ENCODE results near the gene CD300LF. TPM values are rescaled to one million over a fixed set of nuclear protein-coding genes. Genes with fewer than 3 reads are reported as not detected.
A peak's percentile ranks its signal among the peaks of the same experiment; 100 is the strongest.

The CD300LF gene
- total RNA-seq, 1 donor from 2014 or later = 0.40 TPM

DNA sequence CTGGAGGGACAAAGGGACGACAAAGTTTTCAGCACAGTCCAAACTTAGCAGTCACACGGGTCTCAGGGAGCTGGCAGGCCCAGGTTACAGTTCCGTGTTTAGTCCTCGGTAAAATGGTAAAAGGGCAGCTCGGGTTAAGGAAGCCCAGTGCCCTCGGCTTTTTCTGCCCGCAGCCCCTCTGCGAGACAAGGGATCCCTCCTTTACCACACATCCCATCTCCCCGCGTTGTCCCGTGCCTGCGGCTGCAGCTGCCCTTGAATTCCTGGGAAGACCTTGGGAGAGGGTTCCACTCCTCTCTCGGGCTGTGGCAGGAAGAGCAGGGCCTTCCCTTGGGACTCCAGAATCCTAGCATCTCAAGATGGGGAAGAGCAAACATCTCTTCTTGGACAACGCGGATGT, 17.1 kb upstream of the CD300LF start:
- no peak for ATAC-seq

DNA sequence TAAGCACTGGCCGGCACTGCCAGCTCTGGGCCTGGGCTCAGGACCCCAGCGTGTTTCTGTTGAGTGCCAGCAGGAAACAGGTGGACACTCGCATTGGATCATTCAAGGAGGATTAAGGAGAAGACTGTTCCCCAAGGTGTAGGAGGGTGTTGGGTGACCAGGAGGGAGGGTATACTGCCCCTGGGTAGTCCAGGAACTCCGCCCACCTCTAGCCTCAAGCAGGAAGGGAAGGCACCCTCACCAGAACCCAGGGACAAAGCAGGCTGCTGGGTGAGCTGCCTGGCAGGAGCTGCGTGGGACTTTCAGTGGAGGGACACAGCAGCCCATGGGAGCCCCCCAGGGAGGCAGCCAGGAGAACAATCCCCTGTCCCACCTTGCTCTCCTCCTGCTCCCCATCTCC, 16.6 kb upstream of the CD300LF start:
- ATAC-seq = no peak

DNA sequence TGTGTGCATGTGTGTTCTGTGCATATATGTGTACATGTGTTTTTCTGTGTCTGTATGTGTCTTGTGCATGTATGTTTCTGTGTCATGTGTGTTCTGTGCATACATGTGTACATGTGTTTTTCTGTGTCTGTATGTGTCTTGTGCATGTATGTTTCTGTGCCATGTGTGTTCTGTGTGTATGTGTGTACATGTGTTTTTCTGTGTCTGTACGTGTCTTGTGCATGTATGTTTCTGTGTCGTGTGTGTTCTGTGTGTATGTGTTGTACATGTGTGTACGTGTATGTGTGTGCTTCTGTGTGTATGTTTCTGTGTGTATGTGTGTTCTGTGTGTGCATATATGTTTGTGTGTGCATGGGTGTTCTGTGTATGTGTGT, 16.0 kb upstream of the CD300LF start:
- no peak for ATAC-seq

DNA sequence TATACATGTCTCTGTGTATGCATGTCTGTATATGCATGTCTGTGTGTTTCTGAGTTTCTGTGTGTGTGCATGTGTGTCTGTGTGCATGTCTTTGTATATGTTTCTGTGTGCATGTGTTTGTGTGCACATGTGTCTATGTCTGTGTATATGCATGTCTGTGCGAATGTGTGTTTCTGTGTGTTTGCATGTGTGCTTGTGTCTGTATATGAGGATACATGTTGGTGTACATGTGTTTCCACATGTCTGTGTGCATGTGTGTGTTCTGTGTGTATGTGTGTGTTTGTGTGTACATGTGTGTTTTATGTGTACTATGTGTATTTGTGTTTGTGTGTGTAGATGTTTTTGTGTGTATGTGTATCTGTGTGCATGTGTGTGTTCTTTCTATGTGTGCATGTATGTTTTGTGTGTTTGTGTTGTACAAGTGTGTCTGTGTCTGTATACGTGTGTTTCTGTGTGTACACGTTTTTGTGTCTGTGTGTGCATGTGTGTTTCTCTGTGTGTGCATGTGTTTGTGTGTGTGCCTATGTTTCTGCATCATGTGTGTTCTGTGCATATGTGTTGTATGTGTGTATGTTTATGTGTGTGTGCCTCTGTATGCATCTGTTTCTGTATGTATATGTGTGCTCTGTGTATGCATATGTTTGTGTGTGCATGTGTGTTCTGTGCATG, 15.4 kb upstream of the CD300LF start:
- ATAC-seq = no peak

DNA sequence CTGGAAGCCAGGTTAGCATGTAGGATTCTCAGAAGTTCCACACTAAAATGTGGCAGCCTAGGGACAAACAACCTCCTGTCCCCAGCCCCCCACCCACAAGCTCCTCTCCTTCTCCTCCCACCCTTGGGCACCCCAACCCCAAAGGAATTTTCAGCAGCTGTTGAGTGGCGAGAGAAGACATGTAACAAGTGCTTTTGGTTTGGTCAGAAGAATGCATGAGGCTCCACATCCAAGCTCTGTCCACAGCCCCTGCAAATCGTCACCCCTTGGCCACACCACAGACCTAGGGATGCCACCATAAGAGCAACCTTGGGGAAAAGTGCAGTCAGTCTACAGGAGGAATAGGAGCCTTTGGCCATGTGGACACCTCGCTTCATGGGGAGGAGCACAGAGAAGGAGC, 12.4 kb upstream of the CD300LF start:
- ATAC-seq = no peak

DNA sequence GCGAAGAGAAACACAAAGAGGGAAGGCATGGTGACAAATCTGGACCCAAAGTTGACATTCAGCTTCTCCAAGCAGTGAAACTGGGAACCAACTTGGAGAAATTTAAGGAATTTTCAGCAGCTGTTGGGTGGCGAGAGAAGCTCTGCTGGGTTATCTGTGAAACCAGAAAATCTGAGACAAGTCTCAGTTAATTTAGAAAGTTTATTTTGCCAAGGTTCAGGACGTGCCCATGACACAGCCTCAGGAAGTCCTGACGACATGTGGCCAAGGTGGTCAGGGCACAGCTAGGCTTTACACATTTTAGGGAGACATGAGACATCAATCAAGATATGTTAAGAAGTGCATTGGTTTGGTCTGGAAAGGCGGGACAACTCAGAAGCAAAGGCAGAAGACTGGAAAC, 11.2 kb upstream of the CD300LF start:
- no peak for ATAC-seq

DNA sequence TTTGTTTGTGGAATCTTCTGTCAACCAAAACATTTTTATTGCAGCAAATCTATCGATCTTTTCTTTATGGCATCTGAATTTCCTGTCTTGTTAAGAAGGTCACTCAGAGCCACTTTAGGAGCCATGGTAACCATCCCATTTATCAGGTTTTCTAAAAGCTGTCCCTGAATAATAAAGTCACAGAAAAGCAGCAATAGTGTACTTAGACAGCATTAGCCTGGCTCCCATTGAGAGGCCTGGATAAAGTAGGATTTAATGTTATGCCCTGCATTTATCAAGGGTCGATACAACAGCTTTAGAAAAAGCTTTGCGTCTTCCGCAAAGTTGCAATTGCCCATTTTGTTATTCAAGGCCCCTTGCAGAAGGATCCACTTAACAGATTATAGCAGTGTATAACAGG, 10.1 kb upstream of the CD300LF start:
- ATAC-seq = no peak

DNA sequence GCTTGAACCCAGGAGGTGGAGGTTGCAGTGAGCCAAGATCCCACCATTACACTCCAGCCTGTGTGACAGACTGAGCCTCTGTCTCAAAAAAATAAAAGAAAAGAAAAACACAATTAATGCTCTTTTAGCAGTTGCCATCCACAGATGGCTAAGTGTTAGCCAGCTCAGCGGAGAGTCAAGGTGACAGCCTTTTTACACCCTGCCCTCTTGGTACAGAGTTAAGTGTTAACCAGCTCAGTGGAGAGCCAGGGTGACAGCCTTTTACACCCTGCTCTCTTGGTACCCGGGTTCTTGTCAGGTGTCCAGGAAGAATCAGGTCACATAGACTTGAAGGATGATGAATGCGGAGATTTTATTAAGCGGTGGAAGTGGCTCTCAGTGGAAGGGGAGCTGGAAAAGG, 7.8 kb upstream of the CD300LF start:
- ATAC-seq = no peak

DNA sequence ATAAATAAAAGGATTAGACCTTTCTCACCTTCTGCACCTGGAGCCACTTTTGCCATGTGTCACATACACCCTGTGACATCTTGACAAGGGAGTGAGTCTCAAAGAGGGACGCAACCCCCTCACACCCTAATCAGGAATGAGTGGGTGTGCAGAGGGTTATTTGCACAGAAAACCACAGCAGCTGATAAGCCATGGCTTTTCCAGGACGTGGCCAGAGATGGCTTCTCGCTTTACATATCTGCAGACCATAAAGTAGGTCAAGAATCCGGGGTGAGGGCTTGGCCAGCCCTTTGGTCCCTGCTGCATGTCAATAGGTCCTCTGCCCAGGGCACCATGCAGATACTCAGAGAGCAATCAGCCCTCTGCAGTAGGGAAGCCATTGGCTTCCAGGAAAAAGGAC, 2.4 kb upstream of the CD300LF start:
- no peak for ATAC-seq

DNA sequence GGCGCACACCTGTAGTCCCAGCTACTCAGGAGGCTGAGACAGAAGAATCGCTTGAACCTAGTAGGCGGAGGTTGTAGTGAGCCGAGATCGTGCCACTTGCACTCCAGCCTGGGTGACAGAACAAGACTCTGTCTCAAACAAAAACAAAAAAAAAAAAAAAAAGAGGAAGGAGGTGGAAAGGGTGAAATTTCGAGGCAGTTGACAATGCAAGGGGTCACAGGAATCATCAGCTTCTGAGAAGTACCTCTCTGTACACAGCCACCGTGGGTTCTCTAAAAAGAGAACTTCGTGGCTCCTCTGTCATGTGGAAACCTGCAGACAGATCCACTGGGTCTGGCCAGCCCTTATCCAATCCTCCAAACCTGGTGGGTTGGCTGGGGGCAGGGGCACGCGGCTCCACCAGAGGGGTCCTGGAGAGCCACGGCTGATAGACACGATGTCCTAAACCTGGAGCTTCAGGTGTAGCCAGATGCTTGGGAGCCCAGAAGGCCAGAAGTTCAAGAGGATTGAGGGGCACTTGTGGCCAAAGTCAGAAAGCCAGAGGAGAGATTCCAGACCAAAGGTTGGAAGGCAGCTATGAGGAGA, 540 bp upstream of the CD300LF start:
- no peak for ATAC-seq

DNA sequence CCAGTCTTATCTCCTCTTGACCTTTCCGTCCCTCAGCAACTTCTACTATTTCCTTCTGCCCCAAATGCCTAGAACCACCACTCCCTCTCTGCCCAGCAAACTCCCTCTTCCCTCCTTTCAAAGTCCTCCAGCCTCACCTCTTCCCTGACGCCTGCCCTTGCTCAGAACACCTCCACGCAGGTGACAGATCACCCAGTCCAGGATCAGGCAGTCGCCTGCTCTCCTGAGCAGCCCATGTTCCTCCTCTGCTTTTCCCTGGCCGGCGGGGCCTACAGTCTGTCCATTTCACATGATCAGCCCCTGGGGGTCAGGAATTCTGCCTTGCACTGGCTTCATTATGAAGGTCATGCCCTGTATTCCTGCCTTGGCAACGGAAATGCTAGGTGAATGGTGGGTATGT, 422 bp downstream of the CD300LF start:
- ATAC-seq = no peak

DNA sequence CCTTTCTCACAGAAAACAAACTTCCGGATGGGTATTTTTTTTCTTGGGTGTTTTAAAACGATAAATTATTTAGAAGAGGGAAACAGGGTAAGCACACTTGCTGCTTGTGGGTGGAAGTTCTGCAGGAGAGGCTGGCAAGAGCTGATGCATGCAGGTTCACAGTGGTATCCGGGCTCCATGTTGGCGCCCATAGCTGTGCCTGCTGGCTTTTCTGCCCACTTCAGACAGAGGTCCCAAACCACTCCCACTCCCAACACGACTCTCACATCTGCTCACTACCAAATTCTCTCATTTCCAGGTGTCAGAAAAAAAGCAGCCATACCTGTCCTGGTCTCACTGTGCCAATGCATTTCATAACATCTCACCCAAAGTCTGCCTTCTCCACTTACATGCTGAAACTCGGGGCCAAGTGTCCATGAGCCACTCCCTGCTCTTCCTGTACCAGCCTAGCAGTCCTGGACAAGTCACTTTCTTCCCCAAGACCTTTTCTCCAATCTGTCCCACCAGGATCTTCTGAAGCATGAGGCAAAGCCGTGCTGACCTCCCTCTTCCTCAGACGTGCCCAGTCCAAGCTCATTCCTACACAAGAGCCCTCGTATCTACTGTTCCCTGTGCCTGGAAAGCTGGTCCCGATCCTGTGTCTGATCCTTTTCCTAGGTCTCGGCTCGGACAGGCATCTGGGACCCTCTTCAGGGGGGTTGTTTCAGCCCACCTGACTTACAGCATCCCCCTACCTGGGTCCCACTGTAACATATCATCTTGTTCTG, 1.5 kb downstream of the CD300LF start:
- no peak for ATAC-seq

DNA sequence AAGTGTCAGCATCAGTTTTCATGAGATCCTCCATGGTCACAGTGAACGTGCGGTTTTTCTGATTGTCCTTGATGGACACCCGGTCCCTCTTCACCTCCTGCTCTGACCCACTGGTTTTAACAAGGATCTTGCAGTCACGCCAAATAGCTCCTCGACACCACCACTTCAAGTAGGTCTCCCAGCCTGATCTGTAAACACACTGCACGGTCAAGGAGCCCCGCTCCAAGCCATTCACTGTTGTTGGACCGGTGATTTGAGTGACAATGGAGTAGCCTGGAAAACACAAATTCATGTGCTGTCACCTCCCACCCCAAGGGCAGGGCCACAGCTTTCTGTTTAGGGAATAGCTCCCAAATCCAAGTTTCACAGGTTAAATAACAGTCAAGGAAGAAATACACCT, 8.2 kb downstream of the CD300LF start:
- ATAC-seq = no peak

DNA sequence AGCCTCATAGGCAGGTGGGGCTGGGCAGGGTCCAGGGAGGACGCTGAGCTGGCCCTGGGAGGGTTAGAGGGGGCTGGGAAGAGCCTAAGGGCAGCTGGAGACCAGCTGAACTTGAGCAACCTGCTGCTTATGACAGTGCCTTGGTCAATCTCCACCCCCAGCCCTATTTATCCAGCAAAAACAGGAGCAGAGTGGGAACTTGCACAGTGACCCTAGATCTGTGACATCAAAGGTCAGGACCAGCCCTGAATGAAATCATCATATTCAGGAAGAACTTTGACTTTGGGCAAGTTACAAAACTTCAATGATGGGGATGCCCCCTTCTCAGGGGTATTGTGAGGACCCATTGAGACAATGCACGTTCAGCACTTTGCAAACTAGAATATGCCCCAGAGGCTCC, 9.4 kb downstream of the CD300LF start:
- ATAC-seq = no peak

DNA sequence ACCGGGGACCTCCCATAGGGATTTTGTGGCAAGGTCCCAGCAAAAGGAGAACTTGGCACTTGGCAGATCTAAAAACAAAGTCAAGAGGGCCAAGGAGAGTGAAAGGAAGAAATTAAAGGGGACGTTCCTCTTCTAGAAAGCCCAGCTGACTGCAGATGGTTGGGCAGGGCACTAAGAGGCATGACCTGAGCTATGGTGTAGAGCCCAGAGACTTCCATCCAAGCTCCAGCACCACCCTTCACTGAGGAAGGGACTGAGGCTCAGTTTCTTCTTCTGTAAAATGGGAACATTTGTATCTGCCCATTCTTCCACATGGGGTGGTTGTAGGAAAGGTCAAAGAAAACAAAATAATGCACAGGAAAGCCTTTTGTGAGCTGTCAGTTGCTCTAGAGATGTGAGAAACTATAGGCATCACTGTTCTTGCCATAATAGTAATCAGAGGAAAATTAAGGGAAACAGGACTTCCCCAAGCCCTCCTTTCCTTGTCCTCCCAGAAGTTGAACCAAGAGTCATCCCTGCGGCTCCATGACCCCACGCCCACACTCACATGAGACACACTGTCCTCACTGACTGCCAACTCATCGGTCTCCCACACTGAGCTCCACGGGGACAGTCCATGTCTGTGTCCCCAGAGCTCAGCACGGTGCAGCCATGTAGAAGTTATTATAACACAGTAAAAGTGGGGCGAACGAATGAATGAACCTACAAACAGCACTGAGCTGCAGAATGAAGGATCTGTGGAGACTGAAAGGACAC, 10.4 kb downstream of the CD300LF start:
- no peak for ATAC-seq

DNA sequence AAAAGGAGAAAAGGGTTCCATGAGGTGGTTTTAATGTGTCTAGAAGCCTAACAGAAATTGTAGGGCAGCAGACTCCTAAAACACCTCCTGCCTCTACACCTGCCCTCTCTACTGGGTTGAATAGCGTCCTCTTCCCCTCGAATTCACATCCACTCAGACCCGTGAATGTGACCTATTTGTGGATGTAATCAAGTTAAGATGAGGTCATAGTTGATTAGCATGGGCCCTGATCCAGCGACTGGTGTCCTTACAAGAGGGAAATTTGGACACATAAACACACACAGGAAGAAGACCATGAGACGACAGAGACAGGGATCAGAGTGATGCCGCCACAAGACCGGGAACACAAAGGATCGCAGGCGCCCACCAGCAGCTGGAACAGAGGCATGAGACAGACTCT, 13.5 kb downstream of the CD300LF start:
- ATAC-seq = no peak

DNA sequence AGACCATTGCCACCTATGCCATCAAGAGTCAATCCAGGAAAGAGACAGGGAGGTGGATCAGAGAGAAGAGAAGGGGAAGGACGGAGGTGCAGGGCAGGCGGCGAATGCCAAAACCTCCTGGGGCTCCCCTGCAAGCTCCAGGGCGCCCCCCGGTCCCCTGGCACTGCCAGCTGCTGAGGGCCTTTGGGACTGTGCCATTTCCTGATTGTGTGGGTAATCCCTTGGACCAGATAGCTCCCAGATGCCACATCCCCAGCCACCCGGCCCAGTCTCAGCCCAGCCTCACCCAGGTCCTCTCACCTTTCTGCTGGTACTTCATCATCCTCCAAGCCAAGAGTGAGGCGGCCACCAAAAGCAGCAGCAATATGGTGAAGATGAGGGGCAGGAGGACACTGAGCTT, 14.7 kb downstream of the CD300LF start:
- no peak for ATAC-seq

DNA sequence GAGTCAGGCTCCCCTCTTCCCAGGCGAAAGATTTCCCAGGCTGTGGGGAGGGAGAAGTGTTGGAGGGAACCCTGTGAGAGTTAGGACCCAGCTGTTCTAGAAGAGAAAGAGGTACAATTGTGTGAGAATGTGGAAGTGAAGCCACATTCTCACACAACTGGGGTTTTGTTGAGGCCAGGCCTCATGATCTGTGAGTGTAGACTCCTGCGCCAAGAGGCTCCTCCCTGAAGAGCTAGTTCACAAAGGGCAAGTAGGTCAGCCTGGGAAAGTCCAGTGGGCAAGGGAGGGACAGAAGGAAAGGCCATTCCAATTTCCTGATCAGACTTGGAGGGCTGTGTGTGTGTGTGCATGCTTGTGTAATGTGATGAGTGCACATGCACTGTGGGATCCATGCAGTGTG, 15.2 kb downstream of the CD300LF start:
- ATAC-seq = no peak

DNA sequence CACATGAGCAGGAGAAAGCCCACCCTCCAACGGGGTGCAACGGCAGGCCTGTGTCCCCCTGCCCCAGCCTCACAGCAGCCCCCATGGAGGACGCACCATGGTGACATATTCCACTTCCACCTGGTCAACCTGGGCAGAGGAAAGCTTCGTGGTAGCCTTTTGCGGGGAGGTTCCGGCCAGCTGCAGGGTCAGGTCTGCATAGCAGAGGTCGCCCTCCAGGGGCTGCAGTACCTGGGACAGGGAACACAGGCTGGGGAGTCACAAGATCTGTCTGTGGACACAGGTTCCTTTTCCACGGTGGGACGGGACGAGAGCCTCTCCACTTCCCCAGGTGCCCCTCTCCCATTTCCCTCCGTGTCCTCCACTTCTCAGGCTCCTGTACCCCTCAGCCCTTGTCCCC, 17.1 kb downstream of the CD300LF start:
- no peak for ATAC-seq

DNA sequence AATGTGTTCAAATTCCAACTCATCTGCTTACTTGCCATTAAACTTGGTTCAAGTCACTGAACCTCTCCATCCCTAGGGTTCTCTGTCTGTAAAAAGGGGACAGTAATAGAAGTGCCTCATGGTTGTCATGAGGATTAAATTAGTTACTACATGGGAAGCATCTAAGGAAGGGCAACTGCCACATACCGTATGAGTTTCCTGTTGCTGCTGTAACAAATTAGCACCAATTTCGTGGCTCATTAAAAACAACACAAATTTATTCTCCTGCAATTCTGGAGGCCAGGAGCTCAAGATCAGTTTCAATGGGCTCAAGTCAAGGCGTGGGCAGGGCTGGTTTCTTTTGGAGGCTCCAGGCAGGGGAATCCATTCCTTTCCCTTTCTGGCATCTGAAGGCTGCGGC, 18.6 kb downstream of the CD300LF start:
- no peak for ATAC-seq

DNA sequence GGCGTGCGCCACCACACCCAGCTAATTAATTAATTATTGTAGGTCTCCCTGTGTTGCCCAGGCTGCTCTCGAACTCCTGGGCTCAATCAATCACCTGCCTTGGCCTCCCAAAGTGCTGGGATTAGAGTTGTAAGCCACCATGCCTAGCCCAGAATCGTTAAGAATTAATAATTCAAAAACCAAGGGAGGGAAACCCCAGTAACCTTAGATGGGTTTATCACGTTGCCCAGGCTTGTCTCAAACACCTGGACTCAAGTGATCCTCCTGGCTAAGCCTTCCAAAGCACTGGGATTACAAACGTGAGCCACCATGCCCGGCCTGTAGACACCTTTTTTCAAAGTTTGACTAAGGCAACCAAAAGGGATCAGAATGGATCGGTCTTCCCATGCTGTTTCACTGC, 21.6 kb downstream of the CD300LF start:
- ATAC-seq = no peak

DNA sequence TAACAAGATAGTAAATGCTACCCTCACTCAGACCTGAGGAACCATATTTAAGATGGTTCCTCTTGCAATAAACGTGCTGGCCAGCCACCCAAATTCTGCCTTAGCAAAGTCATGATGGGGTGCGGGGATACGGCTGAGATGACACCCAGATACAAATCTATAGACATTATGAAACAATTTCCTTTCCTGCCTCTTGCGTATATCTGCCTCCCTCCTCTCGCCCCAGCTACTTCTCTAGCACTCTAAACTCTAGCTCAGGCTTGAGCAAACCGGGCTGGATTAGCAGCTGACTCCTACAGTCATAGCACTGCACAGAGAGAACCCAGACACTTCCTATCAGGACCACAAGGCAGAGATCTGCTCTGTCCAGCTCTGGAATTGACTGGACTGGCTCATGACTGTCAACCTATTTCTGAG, 22.3 kb downstream of the CD300LF start:
- peak; percentile 37 for ATAC-seq

DNA sequence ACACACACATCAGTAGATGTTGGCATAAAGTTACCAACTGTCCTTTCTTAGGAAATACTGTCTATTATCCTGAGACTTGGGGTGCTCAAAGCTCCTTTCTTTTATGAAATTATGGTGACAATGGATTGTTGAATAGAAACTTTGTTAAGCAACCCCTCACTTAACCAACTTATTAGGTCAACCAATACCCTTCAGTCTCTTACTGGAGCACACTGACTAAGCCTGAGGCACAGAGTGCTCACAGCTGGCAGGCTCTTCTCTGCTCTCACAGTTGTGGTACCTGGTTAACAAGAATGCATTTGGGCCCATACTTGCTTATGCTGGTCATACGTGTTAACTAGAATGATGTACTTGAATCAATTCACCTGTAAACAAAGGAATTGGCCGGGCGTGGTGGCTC, 24.8 kb downstream of the CD300LF start:
- no peak for ATAC-seq

DNA sequence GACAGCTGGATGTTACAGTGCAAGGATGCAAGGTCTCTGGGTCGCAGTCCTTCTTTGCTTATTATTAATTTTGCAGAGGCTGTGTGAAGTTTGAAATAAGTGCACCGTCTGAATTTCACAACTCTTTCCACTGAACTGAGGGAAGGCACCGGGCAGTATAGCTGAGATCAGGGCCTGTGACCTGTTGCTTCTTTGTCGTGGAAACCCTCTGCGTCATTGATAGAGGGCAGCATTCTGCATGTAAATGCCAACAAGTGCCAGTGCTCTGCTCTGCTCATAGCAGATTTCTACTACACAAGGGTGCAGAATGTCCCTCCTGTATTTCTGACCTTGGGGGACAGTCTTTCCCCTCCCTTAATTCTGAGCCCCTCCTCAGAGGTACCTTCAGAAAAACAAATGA, 26.0 kb downstream of the CD300LF start:
- no peak for ATAC-seq

Data from esophagus mucosa (tissue), 1 donor.